ENCODE data around the gene RNF31.

The RNF31 gene

DNA sequence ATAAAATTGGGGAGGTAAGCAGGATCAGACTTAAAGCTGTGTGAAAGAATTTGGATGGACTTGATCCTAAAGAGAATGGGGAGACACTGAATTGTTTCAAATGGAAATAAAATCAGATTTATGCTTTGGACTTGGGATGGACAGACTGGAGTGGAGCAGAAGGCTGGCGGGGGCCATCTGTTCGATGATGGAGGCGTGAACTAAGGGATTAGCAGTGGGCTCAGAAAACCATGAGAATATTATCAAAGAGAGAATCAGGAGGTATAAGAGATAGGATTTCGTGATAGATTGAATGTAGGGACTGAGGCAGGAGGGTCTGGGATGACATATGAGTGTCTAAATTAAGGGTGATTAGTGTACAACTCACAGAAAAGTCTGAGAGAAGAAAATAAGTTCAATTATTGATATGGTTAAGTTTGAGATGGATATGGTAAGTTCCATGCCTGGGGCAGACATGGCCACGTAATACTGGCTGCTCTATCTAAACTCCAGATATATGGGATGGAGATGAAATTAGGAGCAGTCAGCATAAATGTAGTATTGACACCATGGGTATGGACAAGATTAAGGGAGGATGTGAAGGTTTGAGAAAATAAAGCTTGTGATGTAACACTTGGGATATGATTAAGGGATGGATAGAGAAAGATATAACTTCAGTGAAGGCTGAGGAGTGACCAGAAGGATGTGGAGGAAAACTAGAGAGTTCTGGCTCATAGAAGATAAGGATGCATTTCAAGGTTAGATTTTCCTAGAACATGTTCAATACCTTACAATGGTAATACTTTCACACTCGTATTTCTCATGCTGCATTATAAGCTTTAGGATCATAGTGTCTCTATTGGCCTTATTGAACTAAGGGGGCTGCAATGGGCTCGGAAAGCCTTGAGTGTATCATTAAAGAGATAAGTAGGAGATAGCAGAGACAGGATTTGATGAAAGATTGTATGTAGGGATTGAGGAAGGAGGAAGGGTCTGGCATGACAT, 57.2 kb downstream of the RNF31 start:
- DNase-seq, result no peak

DNA sequence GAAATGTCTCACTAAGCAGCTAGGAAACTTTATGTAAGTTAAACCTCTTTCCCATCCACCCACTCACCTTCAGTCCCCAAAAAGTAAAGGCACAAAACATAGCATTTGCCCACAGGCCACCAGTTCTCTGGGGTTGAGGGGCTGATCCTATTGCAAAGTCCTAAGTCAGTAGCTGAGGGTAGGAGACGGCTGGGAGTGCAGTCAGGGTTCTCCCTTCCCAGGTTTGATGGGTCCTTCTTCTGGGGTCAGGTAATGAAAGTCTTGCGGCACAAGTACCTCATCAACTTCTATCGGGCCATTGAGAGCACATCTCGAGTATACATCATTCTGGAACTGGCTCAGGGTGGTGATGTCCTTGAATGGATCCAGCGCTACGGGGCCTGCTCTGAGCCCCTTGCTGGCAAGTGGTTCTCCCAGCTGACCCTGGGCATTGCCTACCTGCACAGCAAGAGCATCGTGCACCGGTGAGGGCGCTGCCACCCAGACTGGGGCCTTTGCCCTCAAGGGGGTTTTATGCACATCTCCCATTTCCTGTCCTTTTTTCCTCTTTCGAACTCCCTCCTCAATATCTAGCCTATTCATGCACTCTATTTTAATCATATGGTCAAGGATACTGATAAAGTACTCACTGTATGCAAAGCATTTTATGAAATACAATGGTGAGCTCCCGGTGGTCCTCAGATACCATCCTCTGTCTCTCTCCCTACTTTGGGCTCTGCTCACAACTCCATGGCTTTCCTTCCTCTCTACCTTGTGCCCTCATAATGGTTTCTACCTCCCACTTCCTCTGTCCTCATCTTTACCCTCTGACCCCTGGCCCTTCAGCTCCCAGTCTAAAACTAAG, 59.2 kb downstream of the RNF31 start:
- DNase-seq, result no peak

DNA sequence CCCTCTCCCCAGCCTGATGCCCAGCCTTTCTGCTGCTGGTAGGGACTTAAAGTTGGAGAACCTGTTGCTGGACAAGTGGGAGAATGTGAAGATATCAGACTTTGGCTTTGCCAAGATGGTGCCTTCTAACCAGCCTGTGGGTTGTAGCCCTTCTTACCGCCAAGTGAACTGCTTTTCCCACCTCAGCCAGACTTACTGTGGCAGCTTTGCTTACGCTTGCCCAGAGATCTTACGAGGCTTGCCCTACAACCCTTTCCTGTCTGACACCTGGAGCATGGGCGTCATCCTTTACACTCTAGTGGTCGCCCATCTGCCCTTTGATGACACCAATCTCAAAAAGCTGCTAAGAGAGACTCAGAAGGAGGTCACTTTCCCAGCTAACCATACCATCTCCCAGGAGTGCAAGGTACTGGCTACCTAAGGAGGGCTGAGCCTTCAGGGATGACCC, 59.8 kb downstream of the RNF31 start:
- no peak for DNase-seq

DNA sequence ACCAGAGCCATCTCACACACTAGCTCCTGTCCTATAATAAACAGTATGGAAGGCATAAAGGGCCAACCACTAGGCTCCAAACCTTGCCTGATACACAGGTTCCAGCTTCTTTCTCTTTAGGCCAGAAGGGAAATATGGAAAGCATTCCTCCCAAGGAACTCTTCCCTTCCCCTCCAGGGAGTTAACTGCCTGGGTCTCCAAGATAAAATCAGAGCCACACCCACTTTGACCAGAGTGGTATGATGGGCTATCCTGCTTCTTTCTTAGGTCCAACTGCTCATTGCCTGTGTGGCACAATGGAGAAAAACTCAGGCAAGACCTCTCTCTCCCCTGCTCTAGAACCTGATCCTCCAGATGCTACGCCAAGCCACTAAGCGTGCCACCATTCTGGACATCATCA, 60.3 kb downstream of the RNF31 start:
- no peak for DNase-seq

Data from NCI-H1092 treated with DMSO at 0.1 percent for 48 hours (cell line).